H1 (cell line): Measurements from ENCODE around the gene TNFRSF13B. TPM values are rescaled to one million over a fixed set of nuclear protein-coding genes. Genes with fewer than 3 reads are reported as not detected.

Experiments
- CTCF ChIA-PET: fragments of 300-600 bp; sonication (Branson Sonifier 250); formaldehyde crosslinking; loops from one replicate; lab custom pipeline; 2021; ENCODE audit not compliant: partially characterized antibody; lab: Charles Lee
- POLR2A ChIA-PET: fragments of 300-600 bp; sonication (Branson Sonifier 250); formaldehyde crosslinking; loops from one replicate; lab custom pipeline; 2021; ENCODE audit warnings: inconsistent platforms; ENCODE audit not compliant: partially characterized antibody; lab: Charles Lee
- DNase-seq, 2 experiments: peaks; one replicate each; pipeline versions ENCODE4 v3.0.0 to v3.0.0-alpha.2; 2010 to 2022; ENCODE audit warnings: low spot score in 2 of 2, low read depth in 1 of 2, mixed read lengths in 1 of 2
- FAIRE-seq: peaks from 2 replicates; lab custom pipeline; 2011; peaks lifted over from hg19 to GRCh38; lab: Jason Lieb, UNC
- H2AFZ ChIP-seq: 2 replicates; pipeline ENCODE4 v1.8.1; 2012; ENCODE audit warnings: low read length, inconsistent platforms
- H2AK5ac ChIP-seq: 2 replicates; pipeline ENCODE4 v1.6.1; 2013; ENCODE audit warnings: low read depth, low read length
- H2BK120ac ChIP-seq: replicated peaks from 2 replicates; pipeline ENCODE3; 2013; ENCODE audit warnings: low read depth, low read length, inconsistent platforms
- H2BK12ac ChIP-seq: 2 replicates; pipeline ENCODE4 v1.6.1; 2013; ENCODE audit warnings: low read depth, low read length
- H2BK15ac ChIP-seq: 2 replicates; pipeline ENCODE4 v1.6.1; 2013; ENCODE audit warnings: low read length
- H2BK20ac ChIP-seq: 2 replicates; pipeline ENCODE4 v1.6.1; 2013; ENCODE audit warnings: low read length
- H2BK5ac ChIP-seq: 2 replicates; pipeline ENCODE4 v1.6.1; 2013; ENCODE audit warnings: low read depth, low read length
- H3K14ac ChIP-seq: 2 replicates; pipeline ENCODE4 v1.6.1; 2013; ENCODE audit warnings: inconsistent platforms; ENCODE audit not compliant: insufficient read length
- H3K18ac ChIP-seq: 2 replicates; pipeline ENCODE4 v1.6.1; 2013; ENCODE audit warnings: low read length; ENCODE audit errors: extremely low read depth
- H3K23ac ChIP-seq: 2 replicates; pipeline ENCODE4 v1.6.1; 2013; ENCODE audit warnings: inconsistent platforms; ENCODE audit not compliant: insufficient read length
- H3K23me2 ChIP-seq: 2 replicates; pipeline ENCODE4 v1.6.1; 2013; ENCODE audit warnings: low read depth, low read length
- H3K27ac ChIP-seq: 2 replicates; pipeline ENCODE4 v1.6.1; 2011; ENCODE audit warnings: low read depth, low read length, inconsistent platforms
- H3K27me3 ChIP-seq, 4 experiments: replicated peaks in 1 of 4; 1 replicate in 1 of 4; 2 replicates in 3 of 4; pipeline versions ENCODE4 v1.6.1 to v1.8.1; 2011 to 2013; ENCODE audit warnings: low read length in 3 of 4, mild to moderate bottlenecking in 3 of 4, inconsistent platforms in 2 of 4, mixed read lengths in 2 of 4, moderate library complexity in 1 of 4; ENCODE audit not compliant: control insufficient read depth in 3 of 4, insufficient read depth in 3 of 4; ENCODE audit errors: extremely low read depth in 1 of 4
- H3K36me3 ChIP-seq, 4 experiments: 2 replicates each; pipeline versions ENCODE4 v1.6.1 to v1.8.1; 2011 to 2013; ENCODE audit warnings: mild to moderate bottlenecking in 4 of 4, low read length in 3 of 4, moderate library complexity in 2 of 4, control low read depth in 1 of 4, inconsistent platforms in 1 of 4; ENCODE audit not compliant: insufficient read depth in 4 of 4, control insufficient read depth in 2 of 4
- H3K4ac ChIP-seq: replicated peaks from 2 replicates; pipeline ENCODE3; 2013; ENCODE audit warnings: low read length, low read depth, mixed read lengths, inconsistent platforms; ENCODE audit not compliant: insufficient read length
- H3K4me1 ChIP-seq, 4 experiments: replicated peaks in 1 of 4; 1 replicate in 1 of 4; 2 replicates in 3 of 4; pipeline versions ENCODE4 v1.6.1 to v1.8.1; 2011 to 2013; ENCODE audit warnings: low read length in 3 of 4, inconsistent platforms in 2 of 4, mixed read lengths in 1 of 4; ENCODE audit not compliant: insufficient read depth in 4 of 4, control insufficient read depth in 3 of 4
- H3K4me2 ChIP-seq, 2 experiments: 2 replicates each; pipeline versions ENCODE4 v1.6.1 to v1.8.1; 2011 to 2013; ENCODE audit warnings: low read depth in 2 of 2, low read length in 2 of 2, control low read depth in 1 of 2, inconsistent platforms in 1 of 2, mild to moderate bottlenecking in 1 of 2; ENCODE audit not compliant: insufficient read depth in 1 of 2
- H3K4me3 ChIP-seq, 4 experiments: fragments of 200-600, 300-600 bp in 1 of 4; sonication (generic), shearing (Covaris generic), sonication (Bioruptor Twin) in 1 of 4; 2 replicates each; pipeline versions ENCODE4 v1.5.1 to v1.8.1; 2011 to 2016; ENCODE audit warnings: low read length in 4 of 4, low read depth in 3 of 4, control low read depth in 2 of 4, inconsistent platforms in 2 of 4, mild to moderate bottlenecking in 2 of 4, mixed read lengths in 1 of 4, moderate library complexity in 1 of 4; ENCODE audit not compliant: insufficient read depth in 2 of 4; ENCODE audit errors: extremely low read depth in 1 of 4
- H3K56ac ChIP-seq: replicated peaks from 2 replicates; pipeline ENCODE3; 2013; ENCODE audit warnings: low read depth, mild to moderate bottlenecking, mixed read lengths, low read length, inconsistent platforms; ENCODE audit not compliant: insufficient read length
- H3K79me1 ChIP-seq: 2 replicates; pipeline ENCODE4 v1.6.1; 2013; ENCODE audit warnings: low read depth, low read length, control low read depth
- H3K79me2 ChIP-seq, 2 experiments: 2 replicates each; pipeline versions ENCODE4 v1.6.1 to v1.8.1; 2012 to 2013; ENCODE audit warnings: low read length in 2 of 2, mild to moderate bottlenecking in 2 of 2, inconsistent platforms in 1 of 2; ENCODE audit not compliant: insufficient read depth in 2 of 2, control insufficient read depth in 1 of 2
- H3K9ac ChIP-seq, 4 experiments: replicated peaks in 1 of 4; 1 replicate in 1 of 4; 2 replicates in 3 of 4; pipeline versions ENCODE4 v1.6.1 to v1.8.1; 2011 to 2013; ENCODE audit warnings: low read depth in 3 of 4, low read length in 3 of 4, control low read depth in 2 of 4, mild to moderate bottlenecking in 2 of 4, moderate library complexity in 2 of 4, inconsistent platforms in 1 of 4; ENCODE audit errors: extremely low read depth in 1 of 4
- H3K9me3 ChIP-seq, 2 experiments: 2 replicates each; pipeline versions ENCODE4 v1.6.1 to v1.8.1; 2012 to 2013; ENCODE audit warnings: mild to moderate bottlenecking in 2 of 2, moderate library complexity in 2 of 2, control low read depth in 1 of 2, inconsistent platforms in 1 of 2, low read depth in 1 of 2, low read length in 1 of 2, mixed read lengths in 1 of 2; ENCODE audit not compliant: insufficient read depth in 2 of 2
- H4K20me1 ChIP-seq, 2 experiments: replicated peaks in 1 of 2; 2 replicates each; pipeline versions ENCODE3 to v1.8.1; 2011 to 2013; ENCODE audit warnings: inconsistent platforms in 2 of 2, low read length in 2 of 2, mild to moderate bottlenecking in 1 of 2; ENCODE audit not compliant: insufficient read depth in 2 of 2, control insufficient read depth in 1 of 2
- H4K5ac ChIP-seq: 2 replicates; pipeline ENCODE4 v1.6.1; 2013; ENCODE audit warnings: low read length, low read depth, mixed read lengths, inconsistent platforms; ENCODE audit not compliant: insufficient read length
- H4K8ac ChIP-seq: 2 replicates; pipeline ENCODE4 v1.8.0; 2013; ENCODE audit warnings: mild to moderate bottlenecking, moderate library complexity, low read length, inconsistent platforms; ENCODE audit not compliant: insufficient read depth; ENCODE audit errors: extremely low read depth
- H4K91ac ChIP-seq: replicated peaks from 2 replicates; pipeline ENCODE3; 2013; ENCODE audit warnings: low read length, mixed read lengths, inconsistent platforms; ENCODE audit not compliant: insufficient read length
- CHD1 ChIP-seq: IDR thresholded peaks from 2 replicates; pipeline ENCODE4 v1.6.1; 2012; ENCODE audit warnings: low read depth, low read length, improper control_type of control experiment
- SP1 ChIP-seq: IDR thresholded peaks from 2 replicates; pipeline ENCODE4 v1.6.1; 2011; ENCODE audit warnings: low read depth, low read length
- TCF12 ChIP-seq: IDR thresholded peaks from 2 replicates; pipeline ENCODE4 v1.6.1; 2011; ENCODE audit warnings: low read depth, mild to moderate bottlenecking, low read length
- YY1 ChIP-seq: IDR thresholded peaks from 2 replicates; pipeline ENCODE4 v1.6.1; 2011; ENCODE audit warnings: low read depth, mild to moderate bottlenecking, low read length
- WGBS, 2 experiments: shearing (Covaris generic) in 1 of 2; methylation state at CpG; one replicate each; pipeline versions ENCODE4 v1.1.6 to v1.1.7; 2013 to 2015; ENCODE audit warnings: low lambda C conversion rate in 2 of 2, mixed read lengths in 2 of 2, inconsistent platforms in 1 of 2, low coverage in 1 of 2, missing lambda C conversion rate in 1 of 2; ENCODE audit not compliant: insufficient replicate concordance in 2 of 2, insufficient coverage in 1 of 2, insufficient read length in 1 of 2; ENCODE audit errors: extremely low coverage in 1 of 2, missing lambda C conversion rate in 1 of 2; 5-methylcytosine and 5-hydroxymethylcytosine counted together
- polyA plus RNA-seq, 7 experiments: library from polyadenylated mRNA; depleted of rRNA in 3 of 7; stranded (reverse) in 5 of 7; unstranded in 2 of 7; fragments of >200 nt in 5 of 7; fragments of 200-250 nt in 2 of 7; gene quantifications; 1 replicate in 5 of 7; 2 replicates in 1 of 7; 4 replicates in 1 of 7; pipeline versions ENCODE4 v1.2.1 to v1.2.3, GENCODE V29; 2011 to 2013; ENCODE audit warnings: missing spikeins in 2 of 7, mixed read lengths in 2 of 7
- total RNA-seq: library from RNA; stranded (reverse); fragmentation: NEBNext Ultra II Directional; extraction: Animal tissue kit (Norgen Biotek cat#: 25700); gene quantifications from 2 replicates; pipeline ENCODE4 v1.2.1, GENCODE V29; 2021

TNFRSF13B gene
- total and polyA plus RNA-seq, 2 of the 8 experiments (the other 6 are each of a cell fraction or from before 2014, with no cell fraction given) = not detected

DNA sequence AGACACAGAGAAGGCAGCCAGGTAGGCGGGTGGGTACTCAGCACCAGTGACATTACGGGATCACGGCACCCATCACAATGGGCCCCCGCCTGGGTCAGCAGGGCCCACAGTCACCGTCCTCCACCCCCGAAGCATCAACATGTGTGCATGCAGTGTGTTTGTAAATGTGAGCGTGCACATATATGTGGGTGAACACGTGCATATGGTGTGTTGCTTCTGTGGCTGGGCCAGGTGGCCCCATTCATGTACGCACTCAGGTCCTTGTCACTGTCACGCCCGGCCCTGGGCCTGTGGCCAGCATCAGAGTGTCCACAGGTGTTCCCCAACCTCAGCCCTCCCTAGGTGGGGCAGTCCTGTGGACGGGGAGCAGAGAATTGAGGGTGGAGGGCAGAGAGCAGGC, 37.1 kb downstream of the TNFRSF13B start:
- Histone ChIP-seq H3K23ac (no peak overlapping the region), H3K4ac (no peak overlapping the region), H4K8ac (no peak overlapping the region), H3K4me1 (peaks cover 0 to 6% (median 4%) of the 10 kb centered on the region in 4 experiments; a peak in 3 of 7 replicates), H3K9me3 (no peaks in the 10 kb centered on the region), H2AK5ac (no peak overlapping the region), H3K9ac (no peak overlapping the region), H3K56ac (no peak overlapping the region), H3K4me3 (no peak overlapping the region), H3K4me2 (no peak overlapping the region), H4K5ac (no peak overlapping the region), H3K14ac (no peak overlapping the region), H2BK15ac (no peak overlapping the region), H2BK5ac (no peak overlapping the region), H2BK12ac (no peak overlapping the region), H3K27me3 (no peaks in the 10 kb centered on the region), H3K27ac (no peak overlapping the region), H2AFZ (no peak overlapping the region), H4K91ac (no peak overlapping the region), H3K36me3 (no peaks in the 10 kb centered on the region), H4K20me1 (no peaks in the 10 kb centered on the region), H2BK20ac (no peak overlapping the region), H3K18ac (no peak overlapping the region), H3K79me1 (no peaks in the 10 kb centered on the region), H2BK120ac (no peak overlapping the region), H3K79me2 (no peaks in the 10 kb centered on the region), H3K23me2 (no peaks in the 10 kb centered on the region)
- ChIA-PET CTCF (interaction anchor here (1.5 to 1.9 kb wide), 2 partner anchors 10 to 52 kb away, joined by 6 to 7 read pairs; no protein-coding TSS in a partner anchor), POLR2A (no interaction called here)
- TF ChIP-seq YY1 (no peak), CHD1 (no peak), TCF12 (no peak), SP1 (no peak)
- WGBS, 2 experiments = 85% methylated on average over 12 of the region's 12 CpGs; no CpG with 5 or more reads in 1 of the 2 experiments
- no peak for DNase-seq
- FAIRE-seq = no peak
